GM23248 (cell line): Measurements from ENCODE around the gene JAK2. TPM values are rescaled to one million over a fixed set of nuclear protein-coding genes. Genes with fewer than 3 reads are reported as not detected.

Experiments
- DNase-seq: peaks from one replicate; pipeline ENCODE4 v3.0.0-alpha.2; 2015
- H2AFZ ChIP-seq: fragments of 200-600 bp; sonication (generic); 2 replicates; pipeline ENCODE4 v1.6.1; 2016; ENCODE audit warnings: antibody characterized with exemption
- H3F3A ChIP-seq: fragments of 200-600 bp; sonication (generic); 2 replicates; pipeline ENCODE4 v1.6.1; 2016; ENCODE audit warnings: mild to moderate bottlenecking, antibody characterized with exemption, mixed run types; ENCODE audit not compliant: insufficient read depth
- H3K27ac ChIP-seq: fragments of 200-600 bp; sonication (generic); 2 replicates; pipeline ENCODE4 v1.5.1; 2016; ENCODE audit warnings: mild to moderate bottlenecking
- H3K27me3 ChIP-seq: fragments of 200-600 bp; sonication (generic); replicated peaks from 2 replicates; pipeline ENCODE4 v1.6.1; 2016; ENCODE audit warnings: mild to moderate bottlenecking; ENCODE audit not compliant: insufficient read depth
- H3K36me3 ChIP-seq: fragments of 200-600 bp; sonication (generic); 2 replicates; pipeline ENCODE4 v1.6.1; 2016; ENCODE audit warnings: low read depth, mild to moderate bottlenecking
- H3K4me1 ChIP-seq: fragments of 200-600 bp; sonication (generic); 2 replicates; pipeline ENCODE4 v1.6.1; 2016; ENCODE audit warnings: mild to moderate bottlenecking; ENCODE audit not compliant: insufficient read depth
- H3K4me2 ChIP-seq: fragments of 200-600 bp; sonication (generic); one replicate; pipeline ENCODE4 v1.6.1; 2016; ENCODE audit warnings: mild to moderate bottlenecking; ENCODE audit not compliant: unreplicated experiment
- H3K4me3 ChIP-seq: fragments of 200-600 bp; sonication (generic); 2 replicates; pipeline ENCODE4 v1.5.1; 2016; ENCODE audit warnings: mild to moderate bottlenecking
- H3K79me2 ChIP-seq: fragments of 200-600 bp; sonication (generic); 2 replicates; pipeline ENCODE4 v1.6.1; 2016; ENCODE audit warnings: mild to moderate bottlenecking; ENCODE audit not compliant: insufficient read depth
- H3K9ac ChIP-seq: fragments of 200-600 bp; sonication (generic); 2 replicates; pipeline ENCODE4 v1.6.1; 2016; ENCODE audit warnings: mild to moderate bottlenecking
- H3K9me2 ChIP-seq: fragments of 200-600 bp; sonication (generic); 2 replicates; pipeline ENCODE4 v1.6.1; 2016; ENCODE audit warnings: mixed run types, mild to moderate bottlenecking, moderate library complexity; ENCODE audit not compliant: insufficient read depth
- H3K9me3 ChIP-seq: fragments of 200-600 bp; sonication (generic); one replicate; pipeline ENCODE4 v1.6.1; 2017; ENCODE audit warnings: low read depth
- H4K20me1 ChIP-seq: fragments of 200-600 bp; sonication (generic); 2 replicates; pipeline ENCODE4 v1.6.0; 2016; ENCODE audit not compliant: insufficient read depth
- EZH2 ChIP-seq: fragments of 200-600 bp; sonication (generic); IDR thresholded peaks from 2 replicates; pipeline ENCODE4 v1.6.1; 2018; ENCODE audit warnings: antibody characterized with exemption, mild to moderate bottlenecking; ENCODE audit not compliant: insufficient read depth, poor library complexity, severe bottlenecking
- EZH2phosphoT487 ChIP-seq: fragments of 200-600 bp; sonication (generic); IDR thresholded peaks from 2 replicates; pipeline ENCODE4 v1.6.1; 2018; ENCODE audit warnings: antibody characterized with exemption, moderate library complexity, mild to moderate bottlenecking, low read depth; ENCODE audit not compliant: insufficient read depth
- WGBS, 2 experiments: methylation state at CpG; one replicate each; pipeline ENCODE4 v1.1.6; 2015 to 2017; ENCODE audit warnings: low lambda C conversion rate in 2 of 2, low coverage in 1 of 2; ENCODE audit errors: missing lambda C conversion rate in 2 of 2; 5-methylcytosine and 5-hydroxymethylcytosine counted together
- in situ Hi-C: fragments of 300-500 bp; cut with MboI; formaldehyde crosslinking; loops from 2 replicates; pipeline ENCODE4 v1.15.0; 2020
- polyA plus RNA-seq: library from polyadenylated mRNA; unstranded; fragments of >200 nt; fragmentation: Nextera tagmentation; extraction: Ambion mirVana; gene quantifications from 2 replicates; pipeline ENCODE4 v1.2.1, GENCODE V29; 2016
- total RNA-seq: library from RNA; depleted of rRNA; stranded (reverse); fragments of >200 nt; shearing (Covaris generic); gene quantifications from 2 replicates; pipeline ENCODE4 v1.2.3, GENCODE V29; 2014

The JAK2 gene
- total and polyA plus RNA-seq, 2 experiments from 2014 or later, result 5.0 to 6.5 TPM

DNA sequence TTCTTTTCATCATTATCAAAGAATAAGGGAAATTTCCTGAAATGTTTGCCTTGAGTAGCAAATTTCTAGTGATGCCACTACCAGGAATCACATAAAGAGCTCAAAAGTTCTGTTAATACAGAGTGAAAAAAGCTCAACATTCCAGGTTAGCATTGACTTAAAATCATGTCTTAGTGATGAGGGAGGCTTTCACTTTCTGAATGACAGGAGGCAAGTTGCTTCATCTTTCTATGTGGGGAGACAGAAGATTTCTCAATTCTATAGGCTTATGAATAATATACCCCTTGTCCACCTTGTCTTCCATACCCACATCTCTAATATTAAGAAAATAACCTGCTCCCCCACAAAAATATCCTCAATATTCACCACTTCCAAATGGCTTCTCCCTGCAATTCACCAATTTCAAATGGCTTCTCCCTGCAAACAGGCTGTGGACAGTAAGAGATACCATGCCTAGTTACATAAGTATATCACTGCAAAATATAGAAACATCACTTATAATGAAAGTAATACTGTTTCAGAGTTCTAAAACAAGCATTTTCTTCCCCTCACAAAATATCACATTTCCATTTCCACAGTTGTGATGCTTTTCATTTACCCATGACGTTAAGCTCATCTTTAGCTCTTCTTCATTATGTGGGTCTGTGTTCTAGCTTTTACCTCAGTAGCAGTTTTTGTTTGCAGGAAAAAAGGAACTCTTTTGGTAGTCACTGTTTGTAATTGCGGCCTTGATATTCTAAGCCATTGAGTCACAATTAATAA is 2.2 kb upstream of the JAK2 start:
- H3K9ac ChIP-seq, result no peak overlapping the region
- no peaks in the 10 kb centered on the region for H3K9me3 ChIP-seq
- H3K79me2 ChIP-seq, result peaks cover 21% of the 10 kb centered on the region
- WGBS, 2 experiments, result 83 to 88% methylated on average over 2 of the region's 2 CpGs
- in situ Hi-C loops, result no loop called here
- no peak overlapping the region for H2AFZ ChIP-seq
- peaks cover 34% of the 10 kb centered on the region for H3F3A ChIP-seq
- H3K27me3 ChIP-seq, result no peaks in the 10 kb centered on the region
- TF ChIP-seq EZH2phosphoT487 (no peak), EZH2 (no peak)
- no peak overlapping the region for H3K27ac ChIP-seq
- H3K9me2 ChIP-seq, result no peaks in the 10 kb centered on the region
- H3K4me2 ChIP-seq, result no peak overlapping the region
- no peaks in the 10 kb centered on the region for H4K20me1 ChIP-seq
- DNase-seq, result no peak
- peaks cover 21% of the 10 kb centered on the region for H3K4me1 ChIP-seq
- H3K4me3 ChIP-seq, result no peak overlapping the region
- no peaks in the 10 kb centered on the region for H3K36me3 ChIP-seq

DNA sequence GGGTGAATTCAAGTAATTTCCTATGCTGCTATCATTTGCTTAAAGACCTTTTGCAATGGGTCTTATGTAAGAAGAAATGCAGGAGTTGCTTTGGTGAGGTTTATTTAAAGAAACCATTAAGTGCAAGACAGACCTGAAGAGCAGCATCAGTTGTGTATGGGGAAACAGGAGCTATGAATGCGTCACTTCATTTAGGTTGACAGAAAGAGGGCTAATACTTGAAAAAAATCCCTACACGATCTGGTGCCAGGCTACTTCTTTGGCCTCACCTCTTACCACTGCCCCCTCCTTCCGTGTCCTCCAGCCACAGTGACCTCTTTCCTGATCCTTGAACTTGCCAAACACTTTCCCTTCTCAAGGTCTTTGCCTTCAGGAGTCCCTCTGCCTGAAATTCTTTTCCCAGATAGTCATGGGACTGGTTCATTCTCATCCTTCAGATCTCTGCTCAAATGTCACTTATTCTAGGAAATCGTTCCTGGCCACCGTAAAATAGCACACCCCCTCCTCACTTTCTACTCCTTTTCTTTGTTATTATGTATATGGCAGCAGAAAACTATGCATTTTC is 1.4 kb upstream of the JAK2 start:
- Histone ChIP-seq H3K4me1 (peaks cover 23% of the 10 kb centered on the region), H3K9me2 (no peaks in the 10 kb centered on the region), H3K4me3 (peak overlapping the region; percentile 81), H3K36me3 (no peaks in the 10 kb centered on the region), H3K4me2 (peak overlapping the region; percentile 93), H3K27me3 (no peaks in the 10 kb centered on the region), H3F3A (peaks cover 34% of the 10 kb centered on the region), H3K9ac (peak overlapping the region; percentile 92), H4K20me1 (no peaks in the 10 kb centered on the region), H3K27ac (peak overlapping the region; percentile 94), H3K9me3 (no peaks in the 10 kb centered on the region), H3K79me2 (peaks cover 29% of the 10 kb centered on the region), H2AFZ (peak overlapping the region; percentile 95)
- no peak for TF ChIP-seq EZH2phosphoT487
- TF ChIP-seq EZH2, result no peak
- no peak for DNase-seq
- 68 to 71% methylated on average over 5 of the region's 5 CpGs for WGBS, 2 experiments
- in situ Hi-C loops, result no loop called here

DNA sequence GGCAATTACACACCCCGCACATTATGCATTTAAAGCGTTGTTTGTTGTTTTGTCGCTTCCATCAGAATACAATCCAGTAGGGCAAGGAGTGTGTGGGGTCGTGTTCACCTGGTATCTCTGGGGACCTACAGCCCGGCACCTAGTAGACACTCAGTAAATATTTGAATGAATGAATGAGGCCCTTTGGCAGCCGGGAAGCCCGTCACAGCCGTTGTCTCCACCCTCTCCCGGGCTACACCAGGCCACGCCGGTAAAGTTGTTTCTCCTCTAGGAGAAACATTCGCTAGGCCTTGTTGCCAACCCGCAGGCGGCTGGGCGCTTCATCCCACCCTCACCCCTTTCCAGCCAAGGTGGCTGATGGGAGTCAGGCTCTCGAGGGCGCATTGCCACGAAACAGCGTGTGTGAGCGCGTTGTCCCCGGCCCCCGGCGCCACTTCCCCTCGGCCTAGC is 876 bp upstream of the JAK2 start:
- H3F3A ChIP-seq, result peaks cover 33% of the 10 kb centered on the region
- no peaks in the 10 kb centered on the region for H3K27me3 ChIP-seq
- no peaks in the 10 kb centered on the region for H3K36me3 ChIP-seq
- H2AFZ ChIP-seq, result peak overlapping the region; percentile 95
- H3K79me2 ChIP-seq, result peaks cover 34% of the 10 kb centered on the region
- peak overlapping the region; percentile 93 for H3K4me2 ChIP-seq
- no peaks in the 10 kb centered on the region for H4K20me1 ChIP-seq
- peaks cover 24% of the 10 kb centered on the region for H3K4me1 ChIP-seq
- peak overlapping the region; percentile 81 for H3K4me3 ChIP-seq
- H3K9me2 ChIP-seq, result no peaks in the 10 kb centered on the region
- DNase-seq, result peak; percentile 78
- peak overlapping the region; percentile 94 for H3K27ac ChIP-seq
- no peaks in the 10 kb centered on the region for H3K9me3 ChIP-seq
- TF ChIP-seq EZH2 (no peak), EZH2phosphoT487 (no peak)
- in situ Hi-C loops, result no loop called here
- peak overlapping the region; percentile 92 for H3K9ac ChIP-seq
- WGBS, 2 experiments, result 11 to 13% methylated on average over 25 of the region's 25 CpGs

DNA sequence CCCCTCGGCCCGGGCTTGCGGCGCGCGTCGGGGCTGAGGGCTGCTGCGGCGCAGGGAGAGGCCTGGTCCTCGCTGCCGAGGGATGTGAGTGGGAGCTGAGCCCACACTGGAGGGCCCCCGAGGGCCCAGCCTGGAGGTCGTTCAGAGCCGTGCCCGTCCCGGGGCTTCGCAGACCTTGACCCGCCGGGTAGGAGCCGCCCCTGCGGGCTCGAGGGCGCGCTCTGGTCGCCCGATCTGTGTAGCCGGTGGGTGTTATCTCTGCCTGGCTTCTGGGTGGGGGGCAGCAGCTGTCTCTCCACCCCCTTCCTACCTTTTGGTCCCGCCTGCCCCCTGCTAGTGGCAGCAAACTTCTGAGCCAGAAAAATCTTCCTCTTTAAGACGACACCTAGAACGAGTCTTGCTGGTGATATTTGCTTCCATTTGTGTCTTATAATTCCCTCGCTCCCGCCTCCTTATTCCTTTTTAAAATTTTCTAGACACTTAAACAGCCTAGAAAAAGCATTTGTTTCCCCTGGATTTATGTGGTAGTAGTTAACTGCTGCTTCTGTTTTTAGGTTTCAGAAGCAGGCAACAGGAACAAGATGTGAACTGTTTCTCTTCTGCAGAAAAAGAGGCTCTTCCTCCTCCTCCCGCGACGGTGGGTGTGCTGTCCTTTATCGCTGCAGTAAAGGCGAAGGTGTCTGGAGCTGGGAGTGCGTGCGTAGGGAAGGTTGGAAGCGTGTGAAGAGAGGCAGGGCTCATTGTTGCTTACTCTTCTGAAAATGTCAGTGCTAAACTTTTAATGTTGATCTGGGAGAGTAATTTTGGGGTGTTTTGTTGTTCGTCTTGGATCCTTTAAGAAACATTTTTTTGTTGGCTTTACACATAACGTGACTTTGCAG is 554 bp downstream of the JAK2 start:
- H3K4me3 ChIP-seq, result peak overlapping the region; percentile 81
- no peak for TF ChIP-seq EZH2
- no peak for TF ChIP-seq EZH2phosphoT487
- H3F3A ChIP-seq, result peaks cover 26% of the 10 kb centered on the region
- H3K79me2 ChIP-seq, result peaks cover 49% of the 10 kb centered on the region
- WGBS, 2 experiments, result 2 to 3% methylated on average over 32 to 41 of the region's 42 CpGs
- in situ Hi-C loops, result no loop called here
- H2AFZ ChIP-seq, result peak overlapping the region; percentile 95
- H3K27ac ChIP-seq, result peak overlapping the region; percentile 94
- H4K20me1 ChIP-seq, result no peaks in the 10 kb centered on the region
- H3K9me3 ChIP-seq, result no peaks in the 10 kb centered on the region
- peak; percentile 80 for DNase-seq
- peaks cover 28% of the 10 kb centered on the region for H3K4me1 ChIP-seq
- peak overlapping the region; percentile 92 for H3K9ac ChIP-seq
- no peaks in the 10 kb centered on the region for H3K9me2 ChIP-seq
- H3K36me3 ChIP-seq, result no peaks in the 10 kb centered on the region
- H3K4me2 ChIP-seq, result peak overlapping the region; percentile 94
- H3K27me3 ChIP-seq, result no peaks in the 10 kb centered on the region
